ENCODE data around the gene TENM4. TPM values are rescaled to one million over a fixed set of nuclear protein-coding genes. Genes with fewer than 3 reads are reported as not detected.

Gene TENM4
- total RNA-seq, 1 experiment from 2014 or later: 18.7 TPM

DNA sequence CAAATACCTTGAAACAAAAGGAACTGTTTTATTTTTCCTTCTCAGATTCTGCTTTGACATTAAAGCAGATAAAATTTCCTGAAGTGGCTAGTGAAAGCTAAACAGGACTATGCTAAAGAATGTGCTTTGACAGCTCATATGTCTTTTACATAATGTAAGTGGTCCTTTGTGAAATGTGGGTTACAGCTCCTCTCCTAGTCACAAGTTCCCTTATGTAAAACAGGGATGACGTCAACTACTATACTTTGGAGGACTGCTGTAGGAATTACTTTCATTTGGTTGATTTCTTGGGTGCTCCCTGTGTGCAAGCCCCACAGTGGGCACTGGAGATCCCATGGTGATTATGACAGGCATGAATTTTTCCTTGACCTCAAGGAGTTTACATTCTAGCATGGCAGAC is 649.6 kb downstream of the TENM4 start:
- no peak for DNase-seq (ENCODE audit: low spot score)
- in situ Hi-C loops (cut with HindIII; ENCODE audit: low sequenced_read_pairs): no loop called here

DNA sequence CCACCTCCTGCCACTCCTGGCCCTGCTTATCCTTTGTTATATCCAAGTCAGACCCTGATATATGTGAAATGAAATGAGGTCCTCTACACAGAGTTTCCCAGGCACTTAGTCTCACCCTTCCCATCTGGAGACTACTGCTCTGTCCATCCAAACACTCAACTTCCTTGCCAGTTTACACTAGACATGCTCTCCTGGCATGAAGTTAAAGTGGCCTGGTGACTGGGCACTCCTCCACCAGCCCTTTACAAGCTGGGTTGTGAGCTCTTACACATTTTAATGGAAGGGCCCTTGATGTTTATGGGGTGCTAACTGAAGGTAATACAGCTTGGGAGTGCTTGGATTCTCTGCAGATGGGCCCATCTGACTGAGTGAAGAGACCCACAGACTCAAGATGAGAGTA is 650.0 kb downstream of the TENM4 start:
- in situ Hi-C loops (cut with HindIII; ENCODE audit: low sequenced_read_pairs): no loop called here
- DNase-seq (ENCODE audit: low spot score): no peak

DNA sequence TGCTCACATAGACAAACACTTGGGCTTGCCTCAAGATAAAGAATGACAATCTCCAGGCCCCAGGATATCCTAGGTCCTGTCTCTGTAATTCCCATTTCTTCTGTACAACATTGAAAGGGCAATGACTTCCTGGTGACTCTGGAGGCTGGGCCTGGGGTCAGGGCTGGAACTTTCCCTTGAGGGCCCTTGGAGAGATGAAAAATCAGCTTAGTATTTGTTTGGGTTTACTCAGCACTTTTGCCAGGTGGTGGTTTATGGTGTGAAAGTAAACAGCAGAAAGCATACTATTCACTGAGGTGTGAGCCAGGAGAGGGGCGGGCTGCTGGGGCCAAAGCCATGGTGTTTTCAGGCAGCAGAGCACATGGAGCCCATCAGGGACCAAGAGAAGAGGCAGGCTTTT is 651.5 kb downstream of the TENM4 start:
- in situ Hi-C loops (cut with HindIII; ENCODE audit: low sequenced_read_pairs): no loop called here
- no peak for DNase-seq (ENCODE audit: low spot score)

DNA sequence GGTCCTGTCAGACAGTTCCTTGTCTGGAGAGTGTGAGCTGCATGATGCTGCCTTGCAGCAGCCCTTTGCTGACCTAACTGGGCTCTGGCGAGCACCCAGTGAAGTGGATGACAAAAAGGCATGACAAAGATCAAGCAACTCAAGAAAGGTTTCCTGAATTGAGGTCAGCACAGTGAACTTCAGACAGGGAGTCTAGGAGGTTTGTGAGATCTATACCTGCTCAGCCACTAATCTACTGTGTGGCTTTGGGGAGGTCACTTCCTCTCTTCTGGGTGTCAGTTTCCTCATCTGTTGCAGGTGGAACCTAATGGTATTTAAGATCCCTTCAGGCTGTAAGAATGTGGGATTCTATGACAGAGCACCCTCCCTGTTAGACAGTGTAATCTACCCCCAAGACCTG is 652.3 kb downstream of the TENM4 start:
- no peak for DNase-seq (ENCODE audit: low spot score)
- in situ Hi-C loops (cut with HindIII; ENCODE audit: low sequenced_read_pairs): no loop called here

DNA sequence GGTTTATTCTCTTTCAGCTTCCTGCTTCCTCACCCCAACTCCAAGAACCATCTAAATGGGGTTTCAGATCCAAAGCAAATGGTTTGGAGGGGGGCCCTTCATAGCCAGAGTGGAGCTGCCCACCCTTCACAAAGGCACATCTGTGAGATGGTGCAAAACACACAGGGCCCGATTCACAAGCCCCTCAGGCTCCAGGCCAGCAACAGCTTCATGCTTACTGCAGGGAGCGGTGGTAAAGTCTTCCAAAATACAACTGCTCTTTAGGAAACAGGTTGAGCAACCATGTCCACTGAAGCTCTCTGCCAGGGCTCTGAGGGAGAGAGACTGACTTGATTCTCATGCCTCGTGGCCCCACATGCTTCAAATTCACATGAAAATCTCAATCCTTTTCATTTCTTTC is 653.1 kb downstream of the TENM4 start:
- no peak for DNase-seq (ENCODE audit: low spot score)
- in situ Hi-C loops (cut with HindIII; ENCODE audit: low sequenced_read_pairs): no loop called here

DNA sequence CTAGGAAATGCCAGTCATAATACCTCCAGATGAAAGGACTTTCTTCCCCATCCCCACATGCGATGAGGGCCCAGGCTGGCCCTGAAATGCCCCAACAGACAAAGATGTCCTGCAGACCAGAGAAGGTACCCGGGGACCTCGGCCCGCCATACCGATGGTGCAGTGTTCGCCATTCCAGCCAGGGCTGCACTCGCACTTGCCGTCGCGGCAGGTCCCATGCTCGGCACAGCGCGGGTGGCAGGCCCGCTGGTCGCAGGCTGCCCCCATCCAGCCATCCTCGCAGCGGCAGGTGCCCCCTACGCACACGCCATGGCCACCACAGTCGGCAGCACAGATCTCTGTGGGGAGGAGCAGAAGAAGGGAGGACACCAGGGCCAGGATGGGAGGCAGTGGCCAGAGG is 654.1 kb downstream of the TENM4 start:
- in situ Hi-C loops (cut with HindIII; ENCODE audit: low sequenced_read_pairs): no loop called here
- no peak for DNase-seq (ENCODE audit: low spot score)

DNA sequence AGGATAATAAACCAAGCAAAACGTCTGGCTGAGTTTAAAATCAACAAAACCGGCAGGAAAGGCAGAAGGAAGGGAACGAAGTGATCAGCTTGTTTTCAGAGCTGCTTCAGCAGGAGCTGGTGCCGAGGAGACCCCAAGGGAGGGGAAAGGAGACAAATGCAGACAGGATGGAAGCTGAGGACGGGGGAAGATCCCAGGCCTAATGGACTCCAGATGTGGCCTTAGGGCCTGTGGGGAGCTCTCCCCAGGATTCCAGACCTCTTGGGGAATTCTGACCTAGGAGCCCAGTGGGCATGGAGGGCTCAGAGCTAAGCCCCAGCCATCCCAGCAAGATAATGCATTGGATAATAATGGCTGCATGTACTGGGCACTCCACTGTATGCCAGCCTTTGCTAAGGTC is 654.7 kb downstream of the TENM4 start:
- no peak for DNase-seq (ENCODE audit: low spot score)
- in situ Hi-C loops (cut with HindIII; ENCODE audit: low sequenced_read_pairs): no loop called here

DNA sequence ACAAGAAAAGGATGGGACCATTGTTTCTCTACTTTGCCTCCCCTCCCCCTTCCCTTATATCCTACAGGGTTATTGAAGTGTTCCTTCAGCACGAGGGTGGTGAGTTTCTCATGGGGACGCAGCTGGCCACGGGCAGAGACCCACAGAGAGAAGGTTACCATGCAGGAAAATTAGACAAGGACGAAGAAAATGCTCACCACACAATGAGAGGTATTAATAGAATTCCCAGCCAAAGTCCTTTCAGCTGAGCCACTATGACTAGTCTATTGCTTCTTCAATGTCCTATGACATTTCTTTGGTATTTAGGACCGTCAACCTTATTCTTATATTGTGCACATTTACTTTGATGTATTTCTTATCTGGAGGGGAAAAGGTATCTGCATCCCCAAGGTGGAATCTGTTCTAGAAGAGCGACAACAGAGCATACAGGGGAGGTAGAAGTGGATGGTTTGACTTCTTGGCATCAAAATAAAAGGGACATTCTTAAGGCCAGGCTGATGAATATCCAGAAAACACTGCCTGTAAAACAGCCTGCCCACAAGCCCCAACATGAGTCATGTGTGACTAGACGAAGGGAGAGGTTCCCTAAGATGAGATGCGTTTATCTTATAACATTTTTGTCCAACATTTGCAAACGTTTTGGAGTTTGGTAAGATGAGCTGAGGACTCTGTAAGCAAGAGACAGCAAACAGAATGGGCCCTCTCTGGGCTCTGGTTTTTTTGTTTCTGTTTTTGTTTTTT is 656.3 kb downstream of the TENM4 start:
- in situ Hi-C loops (cut with HindIII; ENCODE audit: low sequenced_read_pairs): no loop called here

DNA sequence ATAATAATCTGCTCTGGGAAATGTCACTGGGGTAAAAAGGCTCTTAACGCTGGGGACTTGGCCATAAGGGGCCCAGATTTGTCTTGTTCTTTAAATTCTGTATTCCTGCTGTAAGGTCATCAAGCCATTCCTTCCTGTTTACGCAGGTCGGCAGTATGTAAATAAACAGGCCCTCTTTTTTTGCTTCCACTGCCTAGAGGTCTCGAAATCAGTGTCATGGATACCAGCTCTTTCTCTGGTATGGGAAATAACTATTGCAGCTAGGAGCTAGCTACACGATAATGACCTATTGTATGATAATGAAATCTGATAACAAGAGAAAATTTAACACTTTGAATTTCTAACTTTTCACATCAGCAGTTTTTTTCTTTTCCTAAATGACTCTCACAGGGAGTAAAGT is 657.0 kb downstream of the TENM4 start:
- in situ Hi-C loops (cut with HindIII; ENCODE audit: low sequenced_read_pairs): no loop called here
- DNase-seq (ENCODE audit: low spot score): no peak

More for the DNA sequence above, 656.3 kb downstream of the TENM4 start:
- DNase-seq (ENCODE audit: low spot score): no peak

DNA sequence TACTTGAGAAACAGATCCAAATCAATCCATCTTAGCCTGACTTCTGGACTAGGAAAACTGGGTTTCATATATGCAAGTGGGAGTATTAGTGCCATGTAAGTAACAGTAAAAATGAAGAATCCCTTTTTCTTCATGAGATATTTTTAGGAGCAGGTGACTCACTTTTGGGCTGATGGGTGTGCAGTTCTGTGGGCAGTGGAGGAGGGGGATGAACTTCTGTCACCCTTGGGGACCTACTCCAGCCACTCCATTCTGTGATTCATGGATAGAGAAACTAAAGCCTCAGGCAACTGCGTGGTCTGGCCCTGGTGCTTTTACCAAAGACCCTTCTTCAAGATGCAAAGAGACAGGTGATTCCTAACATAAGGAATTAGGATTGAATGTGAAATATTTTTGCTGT is 657.5 kb downstream of the TENM4 start:
- DNase-seq (ENCODE audit: low spot score): no peak
- in situ Hi-C loops (cut with HindIII; ENCODE audit: low sequenced_read_pairs): no loop called here

DNA sequence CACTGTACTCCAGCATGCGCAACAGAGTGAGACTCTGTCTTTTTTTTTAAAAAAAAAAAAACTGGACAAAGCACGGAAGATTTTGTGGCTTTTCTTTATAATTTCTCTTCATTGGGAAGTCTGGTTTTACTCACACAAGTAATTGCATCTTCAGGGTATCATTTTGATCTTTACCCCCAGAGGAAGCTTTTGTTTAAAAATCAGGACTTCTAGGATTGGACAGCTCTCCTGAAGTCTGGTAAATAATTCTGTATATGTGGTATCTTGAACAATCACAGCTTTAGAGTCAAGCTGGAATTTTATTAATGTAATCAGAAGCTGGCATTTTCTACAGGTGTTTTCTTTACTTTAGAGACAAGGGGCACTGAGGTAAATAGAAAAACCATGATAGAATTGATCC is 658.1 kb downstream of the TENM4 start:
- DNase-seq (ENCODE audit: low spot score): no peak
- in situ Hi-C loops (cut with HindIII; ENCODE audit: low sequenced_read_pairs): no loop called here

DNA sequence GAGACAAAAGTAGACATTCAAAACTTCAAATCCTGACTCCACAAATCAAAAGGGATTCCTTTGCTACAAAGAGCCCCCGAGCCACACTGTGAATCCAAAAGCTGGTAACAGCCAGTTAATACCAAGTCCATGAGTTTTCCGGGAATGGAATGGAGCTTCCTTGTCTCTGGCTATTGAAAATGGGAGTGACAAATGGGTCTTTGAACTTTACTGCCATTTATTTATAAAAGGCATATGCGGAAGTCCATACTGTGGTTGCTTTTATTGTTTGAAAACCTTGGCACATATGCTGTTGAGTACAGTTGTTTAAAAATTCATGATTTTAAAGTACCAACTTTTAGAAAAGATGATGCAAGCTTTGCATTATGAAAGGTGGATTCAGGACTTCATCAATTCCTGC is 659.9 kb downstream of the TENM4 start:
- in situ Hi-C loops (cut with HindIII; ENCODE audit: low sequenced_read_pairs): no loop called here
- DNase-seq (ENCODE audit: low spot score): no peak

DNA sequence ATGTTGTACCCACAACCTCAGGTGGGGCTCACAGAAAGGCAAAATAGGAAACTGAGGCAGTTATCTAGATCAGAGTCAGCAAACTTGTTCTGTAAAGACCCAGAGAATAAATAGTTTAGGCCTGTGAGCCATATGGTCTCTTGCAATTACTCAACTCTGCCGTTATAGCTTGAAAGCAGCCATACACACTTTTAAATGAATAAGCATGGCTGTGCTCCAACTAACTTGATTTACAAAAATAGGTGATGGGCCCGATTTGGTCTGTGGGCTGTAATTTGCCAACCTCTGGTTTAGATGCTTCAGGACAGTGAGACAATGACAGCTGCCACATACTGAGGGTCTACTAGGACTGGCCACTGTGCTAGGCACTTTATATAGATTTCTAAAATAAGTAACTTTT is 667.3 kb downstream of the TENM4 start:
- no peak for DNase-seq (ENCODE audit: low spot score)
- in situ Hi-C loops (cut with HindIII; ENCODE audit: low sequenced_read_pairs): no loop called here

DNA sequence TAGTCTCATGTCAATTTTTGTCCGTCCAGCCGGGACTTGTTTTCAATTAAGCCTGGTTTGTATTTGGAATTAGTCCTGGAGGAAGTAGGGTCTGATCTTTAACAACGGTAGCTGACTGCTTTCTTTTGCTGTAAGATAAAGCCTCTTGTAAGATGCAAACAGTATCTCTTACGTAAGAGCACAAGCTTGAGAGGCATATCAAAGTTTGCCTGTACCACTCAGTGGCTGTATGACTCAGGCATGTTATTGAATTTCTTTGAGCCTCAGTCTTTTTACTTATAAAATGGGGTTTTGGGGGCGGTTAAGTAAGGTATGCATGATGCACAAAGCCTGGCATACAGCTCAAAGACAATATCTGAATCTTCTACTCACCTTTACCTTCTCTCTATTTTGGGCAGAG is 667.8 kb downstream of the TENM4 start:
- in situ Hi-C loops (cut with HindIII; ENCODE audit: low sequenced_read_pairs): no loop called here
- DNase-seq (ENCODE audit: low spot score): no peak

DNA sequence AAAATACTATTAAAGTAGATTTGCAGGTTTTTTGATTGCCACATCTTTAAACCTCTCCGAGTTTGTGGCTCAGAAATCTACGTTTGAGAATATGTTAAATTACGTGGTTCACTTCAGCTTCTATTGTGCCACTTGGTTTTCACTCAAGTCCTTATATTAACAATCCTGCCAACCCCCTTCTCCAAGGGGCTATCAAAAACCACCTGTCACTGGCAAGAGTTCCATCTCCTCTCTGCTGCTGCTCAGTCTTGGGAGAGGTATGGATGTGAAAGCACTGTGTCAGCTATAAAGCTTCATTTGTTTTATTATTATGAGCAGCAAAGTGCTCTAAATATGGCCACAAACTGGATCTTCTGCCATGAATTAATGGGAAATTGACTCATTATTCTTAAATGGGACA is 668.6 kb downstream of the TENM4 start:
- in situ Hi-C loops (cut with HindIII; ENCODE audit: low sequenced_read_pairs): no loop called here
- no peak for DNase-seq (ENCODE audit: low spot score)

DNA sequence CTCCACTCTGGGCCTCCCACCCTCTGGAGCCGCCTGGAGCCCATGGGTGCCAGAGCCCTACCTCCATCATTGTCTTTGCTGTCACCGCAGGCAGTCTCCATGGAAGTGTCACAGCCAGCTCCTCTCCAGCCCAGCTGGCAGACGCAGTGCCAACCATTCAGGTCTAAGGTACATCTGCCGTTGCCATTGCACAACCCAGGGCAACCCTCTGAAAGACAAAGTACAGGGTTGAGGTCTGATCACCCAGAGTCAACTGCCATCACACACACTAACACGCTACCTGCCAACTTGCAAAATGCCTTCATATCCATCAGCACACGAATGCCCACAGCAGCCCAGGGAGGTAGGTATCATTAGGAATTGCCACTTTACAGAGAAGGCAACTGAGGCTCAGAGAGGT is 669.9 kb downstream of the TENM4 start:
- DNase-seq (ENCODE audit: low spot score): no peak
- in situ Hi-C loops (cut with HindIII; ENCODE audit: low sequenced_read_pairs): no loop called here

DNA sequence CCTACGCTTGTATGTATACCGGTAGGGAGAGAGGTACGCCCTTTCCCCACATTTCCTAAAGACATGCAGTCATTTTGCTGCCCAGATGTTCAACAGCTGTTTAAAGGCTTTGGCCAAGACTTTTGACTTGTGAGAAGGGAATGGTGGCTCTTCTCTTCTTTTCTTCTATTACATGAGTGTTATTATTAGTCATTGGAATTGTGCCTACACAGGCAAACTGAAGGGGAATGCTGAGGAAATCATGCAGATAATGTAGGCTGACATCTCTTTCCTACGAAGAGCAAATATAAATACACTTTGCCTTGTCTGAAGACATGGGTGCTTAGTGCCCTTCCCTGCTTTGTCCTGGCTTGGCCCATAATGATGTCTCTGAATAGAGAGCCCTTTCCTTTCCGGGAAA is 671.9 kb downstream of the TENM4 start:
- in situ Hi-C loops (cut with HindIII; ENCODE audit: low sequenced_read_pairs): no loop called here
- DNase-seq (ENCODE audit: low spot score): no peak

DNA sequence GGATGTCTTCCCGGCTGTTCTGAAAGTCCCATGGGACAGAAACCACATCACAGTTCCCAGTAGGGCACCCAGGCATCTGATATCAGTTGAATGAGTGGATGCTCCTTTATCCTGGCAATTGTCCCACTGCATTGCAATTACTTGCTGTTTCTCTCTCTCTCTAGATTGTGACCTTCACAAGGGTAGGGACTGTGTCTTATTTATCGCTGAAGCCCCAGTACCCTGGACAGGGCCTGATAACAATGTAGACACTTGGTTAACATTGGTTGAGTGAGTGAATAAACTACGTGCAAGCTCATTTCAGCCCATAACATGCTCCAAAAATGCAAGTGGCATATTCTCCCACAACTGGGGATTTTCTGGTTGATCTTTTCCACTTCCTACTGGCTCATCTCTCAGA is 672.5 kb downstream of the TENM4 start:
- in situ Hi-C loops (cut with HindIII; ENCODE audit: low sequenced_read_pairs): no loop called here
- no peak for DNase-seq (ENCODE audit: low spot score)

DNA sequence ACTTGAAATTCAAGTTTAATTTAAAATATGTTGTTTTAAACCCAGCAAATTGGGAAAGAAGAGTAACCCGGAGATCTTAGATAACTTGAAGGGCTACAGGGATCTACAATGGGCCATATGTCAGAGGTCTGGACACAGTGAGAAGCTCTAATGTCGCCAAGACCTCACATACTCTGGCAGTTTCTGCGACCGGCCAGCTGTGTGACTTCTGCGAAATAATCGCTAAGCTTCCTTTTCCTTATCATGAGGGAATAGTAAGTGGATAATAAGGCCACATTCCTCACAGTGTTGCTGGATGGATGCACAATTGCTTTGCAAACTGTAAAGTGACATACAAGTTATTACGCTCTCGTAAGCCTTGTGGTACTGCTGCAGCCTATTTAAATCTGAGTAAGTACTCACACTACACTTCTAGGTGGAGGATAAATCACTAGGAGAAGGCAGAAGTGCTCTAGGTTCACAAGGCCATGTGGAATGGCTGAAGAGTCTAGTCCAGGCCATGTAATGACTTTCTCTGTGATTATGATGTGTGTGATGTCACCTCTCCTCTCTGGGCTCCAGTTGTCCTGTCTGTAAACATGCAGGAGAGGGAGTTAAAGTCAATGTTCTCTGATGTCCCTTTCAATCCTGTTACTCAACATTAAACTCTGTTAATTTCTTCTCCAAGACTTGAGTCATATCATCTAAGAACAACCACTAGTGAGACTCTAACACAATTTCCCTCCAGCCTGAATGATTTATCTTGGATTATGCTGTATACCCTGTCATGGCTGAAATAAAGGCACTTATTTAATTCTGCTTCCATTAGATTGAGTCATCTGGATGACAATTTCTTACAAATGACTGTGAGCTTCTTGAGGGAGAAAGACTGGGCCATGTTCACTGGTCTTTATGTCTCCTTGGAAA is 673.5 kb downstream of the TENM4 start:
- in situ Hi-C loops (cut with HindIII; ENCODE audit: low sequenced_read_pairs): no loop called here
- no peak for DNase-seq (ENCODE audit: low spot score)

DNA sequence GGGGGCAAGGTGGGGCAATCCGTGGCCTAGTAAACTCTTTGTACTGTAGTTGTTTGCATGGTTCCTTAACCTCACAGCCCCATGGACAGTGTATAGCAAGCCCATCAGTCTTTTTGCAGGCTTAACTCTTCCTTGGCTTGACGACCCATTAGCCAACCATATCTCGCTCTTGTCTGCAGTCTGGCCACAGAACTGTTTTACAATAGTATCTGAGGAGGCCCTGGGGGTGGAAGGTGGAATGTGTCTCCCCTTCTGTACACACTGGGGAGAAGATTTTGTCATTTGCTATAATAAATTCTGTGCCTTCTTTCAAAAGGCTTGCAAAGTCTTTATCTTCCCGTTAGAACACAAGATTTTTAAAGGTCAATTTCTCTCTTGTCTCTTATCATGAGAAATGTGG is 675.9 kb downstream of the TENM4 start:
- DNase-seq (ENCODE audit: low spot score): no peak
- in situ Hi-C loops (cut with HindIII; ENCODE audit: low sequenced_read_pairs): no loop called here

DNA sequence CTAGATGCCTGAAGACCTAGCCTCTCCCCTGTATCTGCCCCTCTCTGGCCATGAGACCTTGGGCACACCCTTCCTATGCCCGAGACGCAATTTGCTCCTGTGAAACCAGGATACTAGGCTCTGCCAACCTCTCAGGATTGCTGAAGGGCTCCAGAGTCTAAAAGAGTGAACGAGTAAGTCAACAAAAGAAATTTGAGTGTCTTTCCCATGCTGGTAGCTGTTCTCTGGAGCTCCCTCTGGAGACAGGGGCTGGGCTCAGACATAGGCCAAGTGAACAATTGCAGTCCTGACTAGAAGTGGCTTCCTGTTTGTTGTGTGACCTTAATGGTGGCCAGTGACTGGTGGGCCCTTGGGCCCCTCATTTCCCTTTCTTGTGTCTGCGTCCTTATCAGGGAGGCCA is 677.2 kb downstream of the TENM4 start:
- in situ Hi-C loops (cut with HindIII; ENCODE audit: low sequenced_read_pairs): no loop called here
- no peak for DNase-seq (ENCODE audit: low spot score)

All from G401 (cell line).